Measurements from ENCODE around the gene RGS3. TPM values are rescaled to one million over a fixed set of nuclear protein-coding genes. Genes with fewer than 3 reads are reported as not detected.

RGS3 gene
- total RNA-seq, 2 experiments from 2014 or later = 51.0 to 51.5 TPM

DNA sequence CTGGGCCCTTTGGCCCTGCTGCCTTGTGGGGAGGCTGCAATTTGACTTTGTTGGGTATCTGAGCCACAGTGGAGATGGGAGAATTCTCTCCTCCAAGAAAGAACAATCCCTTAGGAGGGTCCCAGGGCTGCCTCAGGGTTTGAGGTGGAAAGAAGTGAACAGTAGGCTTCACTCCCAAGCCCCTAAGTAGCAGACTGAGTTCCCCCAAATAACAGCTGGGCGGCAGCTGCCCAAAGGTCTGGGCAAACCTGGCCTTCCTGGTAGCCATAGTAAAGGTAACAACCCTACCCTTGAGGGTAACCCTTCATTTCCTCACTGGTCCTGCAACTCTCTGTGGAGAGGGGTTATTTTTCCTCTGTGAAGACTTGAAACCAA, 746 bp downstream of the RGS3 start:
- H3K27ac Mint-ChIP-seq = no peak overlapping the region
- ATAC-seq = no peak
- no peak for DNase-seq
- no peaks in the 10 kb centered on the region for H3K36me3 Mint-ChIP-seq (ENCODE audit: low read depth)
- intact Hi-C loops (cut with micrococcal nuclease) = no loop called here
- no peak overlapping the region for H3K4me3 Mint-ChIP-seq
- ChIA-PET CTCF (interaction anchor here (1.0 kb wide), 1 partner anchor 192 kb away, joined by 3 read pairs; no protein-coding TSS in a partner anchor), POLR2A (interaction anchor here (1.6 kb wide), 1 partner anchor 11 kb away, joined by 3 read pairs; no protein-coding TSS in a partner anchor)
- H3K9me3 Mint-ChIP-seq = peaks cover 2% of the 10 kb centered on the region
- no peaks in the 10 kb centered on the region for H3K27me3 Mint-ChIP-seq
- TF ChIP-seq CTCF (IDR thresholded peaks at IDR 0.05) = no peak
- H3K4me1 Mint-ChIP-seq (ENCODE audit: low read depth) = peaks cover 3% of the 10 kb centered on the region

GRCh38 chr9:113465599-113466140, 2.1 kb downstream of the RGS3 start:
- intact Hi-C loops (cut with micrococcal nuclease) = no loop called here
- H3K4me3 Mint-ChIP-seq = no peak overlapping the region
- POLR2A ChIA-PET = interaction anchor here (0.7 to 1.6 kb wide), 3 partner anchors 8 to 55 kb away, joined by 3 to 4 read pairs (median 3); no protein-coding TSS in a partner anchor

GRCh38 chr9:113467183-113467582, 3.7 kb downstream of the RGS3 start:
- H3K4me3 Mint-ChIP-seq = no peak overlapping the region
- H3K27me3 Mint-ChIP-seq = no peaks in the 10 kb centered on the region
- CTCF ChIA-PET = interaction anchor here (1.7 kb wide), 1 partner anchor 13 kb away, joined by 5 read pairs; no protein-coding TSS in a partner anchor
- no peak for TF ChIP-seq CTCF (IDR thresholded peaks at IDR 0.05)
- no peak overlapping the region for H3K27ac Mint-ChIP-seq
- DNase-seq = no peak
- POLR2A ChIA-PET = no interaction called here
- ATAC-seq = no peak
- H3K4me1 Mint-ChIP-seq (ENCODE audit: low read depth) = peaks cover 3% of the 10 kb centered on the region
- no peaks in the 10 kb centered on the region for H3K36me3 Mint-ChIP-seq (ENCODE audit: low read depth)
- intact Hi-C loops (cut with micrococcal nuclease) = no loop called here
- peaks cover 2% of the 10 kb centered on the region for H3K9me3 Mint-ChIP-seq

More at GRCh38 chr9:113465599-113466140, 2.1 kb downstream of the RGS3 start:
- Mint-ChIP-seq H3K4me1 (ENCODE audit: low read depth) (peaks cover 3% of the 10 kb centered on the region), H3K27ac (no peak overlapping the region), H3K9me3 (peaks cover 2% of the 10 kb centered on the region), H3K36me3 (ENCODE audit: low read depth) (no peaks in the 10 kb centered on the region), H3K27me3 (no peaks in the 10 kb centered on the region)
- no peak for TF ChIP-seq CTCF (IDR thresholded peaks at IDR 0.05)
- CTCF ChIA-PET = interaction anchor here (0.7 to 1.7 kb wide), 5 partner anchors 11 to 192 kb away, joined by 3 to 6 read pairs (median 4); no protein-coding TSS in a partner anchor
- DNase-seq (no peak), ATAC-seq (no peak)

DNA sequence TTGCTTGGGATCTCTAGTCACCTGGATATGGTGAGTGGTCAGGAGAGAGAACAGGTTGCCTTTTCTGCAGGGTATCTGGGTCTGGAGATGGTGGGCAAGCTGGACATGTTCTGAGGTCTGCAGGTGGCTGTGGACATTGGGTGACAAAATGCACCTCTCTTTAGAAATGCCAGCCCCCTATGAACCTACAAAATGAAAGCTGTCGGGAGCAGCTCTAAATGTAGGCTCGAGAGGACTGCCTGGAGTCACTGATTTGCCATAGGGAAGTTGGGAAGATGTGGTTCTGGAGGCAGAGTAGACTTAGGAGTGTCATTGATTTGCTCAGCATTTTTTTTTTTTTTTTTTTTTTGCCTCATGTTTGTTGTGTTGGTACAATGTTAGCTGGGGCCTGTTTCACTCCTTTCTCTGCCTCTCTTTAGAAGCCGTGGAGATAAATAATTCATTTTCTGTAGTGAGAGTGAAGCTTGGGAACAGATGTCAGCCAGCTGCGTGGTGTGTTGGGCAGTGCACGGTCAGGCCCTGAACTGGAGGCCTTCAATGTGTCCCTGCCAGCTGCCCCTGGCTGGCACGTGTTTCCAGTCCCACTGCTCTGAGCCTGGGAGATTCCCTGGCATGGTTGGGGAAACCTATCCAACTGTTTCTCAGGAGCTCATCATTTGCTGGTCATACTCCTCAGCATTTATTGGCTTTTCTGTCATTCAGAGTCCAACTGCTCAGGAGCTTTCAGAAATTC, 5.4 kb downstream of the RGS3 start:
- Mint-ChIP-seq H3K4me3 (no peak overlapping the region), H3K27me3 (no peaks in the 10 kb centered on the region), H3K9me3 (peaks cover 2% of the 10 kb centered on the region), H3K4me1 (ENCODE audit: low read depth) (peaks cover 3% of the 10 kb centered on the region), H3K27ac (no peak overlapping the region), H3K36me3 (ENCODE audit: low read depth) (no peaks in the 10 kb centered on the region)
- no peak for ATAC-seq
- DNase-seq = no peak
- no peak for TF ChIP-seq CTCF (IDR thresholded peaks at IDR 0.05)
- POLR2A ChIA-PET = interaction anchor here (1.4 kb wide), 1 partner anchor 11 kb away, joined by 4 read pairs; no protein-coding TSS in a partner anchor
- CTCF ChIA-PET = interaction anchor here (1.0 kb wide), 1 partner anchor 22 kb away, joined by 3 read pairs; no protein-coding TSS in a partner anchor
- intact Hi-C loops (cut with micrococcal nuclease) = no loop called here

DNA sequence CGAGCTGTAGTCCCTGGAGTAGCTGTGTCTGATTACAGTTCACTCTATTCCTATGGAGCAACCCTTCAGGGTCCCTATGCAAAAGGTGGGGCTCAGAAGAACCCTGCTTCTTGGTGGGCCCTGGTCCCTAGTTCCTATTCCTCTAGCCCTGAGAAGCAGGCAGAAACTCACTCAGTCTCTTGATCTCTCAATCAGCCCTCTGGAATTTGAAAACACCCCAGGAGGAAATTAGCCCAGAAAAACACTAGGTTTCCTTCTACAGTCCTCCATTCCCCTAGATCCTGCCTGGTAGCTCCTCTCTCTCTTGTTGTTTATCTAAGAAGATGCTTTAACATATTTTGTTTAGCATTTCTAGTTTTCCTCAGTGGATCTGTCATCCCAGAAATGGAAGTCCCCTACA, 7.6 kb downstream of the RGS3 start:
- H3K4me1 Mint-ChIP-seq (ENCODE audit: low read depth) = no peaks in the 10 kb centered on the region
- TF ChIP-seq CTCF (IDR thresholded peaks at IDR 0.05) = no peak
- H3K9me3 Mint-ChIP-seq = peaks cover 2% of the 10 kb centered on the region
- no peaks in the 10 kb centered on the region for H3K36me3 Mint-ChIP-seq (ENCODE audit: low read depth)
- H3K4me3 Mint-ChIP-seq = no peak overlapping the region
- CTCF ChIA-PET = interaction anchor here (1.2 kb wide), 1 partner anchor 37 kb away, joined by 3 read pairs; no protein-coding TSS in a partner anchor
- H3K27me3 Mint-ChIP-seq = no peaks in the 10 kb centered on the region
- DNase-seq (no peak), ATAC-seq (no peak)
- intact Hi-C loops (cut with micrococcal nuclease) = no loop called here
- H3K27ac Mint-ChIP-seq = no peak overlapping the region
- POLR2A ChIA-PET = interaction anchor here (0.9 kb wide), 1 partner anchor 46 kb away, joined by 3 read pairs; no protein-coding TSS in a partner anchor

Measured in activated CD8-positive, alpha-beta T cell treated with anti-CD3 and anti-CD28 coated beads for 36 hours (primary cell).